H1 (cell line): Measurements from ENCODE around the gene CERS3. TPM values are rescaled to one million over a fixed set of nuclear protein-coding genes. Genes with fewer than 3 reads are reported as not detected.

Experiments used
- CTCF ChIA-PET: fragments of 300-600 bp; sonication (Branson Sonifier 250); formaldehyde crosslinking; loops from one replicate; lab custom pipeline; 2021; ENCODE audit not compliant: partially characterized antibody; lab: Charles Lee
- POLR2A ChIA-PET: fragments of 300-600 bp; sonication (Branson Sonifier 250); formaldehyde crosslinking; loops from one replicate; lab custom pipeline; 2021; ENCODE audit warnings: inconsistent platforms; ENCODE audit not compliant: partially characterized antibody; lab: Charles Lee
- DNase-seq, 2 experiments: peaks; one replicate each; pipeline versions ENCODE4 v3.0.0 to v3.0.0-alpha.2; 2010 to 2022; ENCODE audit warnings: low spot score in 2 of 2, low read depth in 1 of 2, mixed read lengths in 1 of 2
- FAIRE-seq: peaks from 2 replicates; lab custom pipeline; 2011; peaks lifted over from hg19 to GRCh38; lab: Jason Lieb, UNC
- H2AFZ ChIP-seq: 2 replicates; pipeline ENCODE4 v1.8.1; 2012; ENCODE audit warnings: low read length, inconsistent platforms
- H2AK5ac ChIP-seq: 2 replicates; pipeline ENCODE4 v1.6.1; 2013; ENCODE audit warnings: low read depth, low read length
- H2BK120ac ChIP-seq: replicated peaks from 2 replicates; pipeline ENCODE3; 2013; ENCODE audit warnings: low read depth, low read length, inconsistent platforms
- H2BK12ac ChIP-seq: 2 replicates; pipeline ENCODE4 v1.6.1; 2013; ENCODE audit warnings: low read depth, low read length
- H2BK15ac ChIP-seq: 2 replicates; pipeline ENCODE4 v1.6.1; 2013; ENCODE audit warnings: low read length
- H2BK20ac ChIP-seq: 2 replicates; pipeline ENCODE4 v1.6.1; 2013; ENCODE audit warnings: low read length
- H2BK5ac ChIP-seq: 2 replicates; pipeline ENCODE4 v1.6.1; 2013; ENCODE audit warnings: low read depth, low read length
- H3K14ac ChIP-seq: 2 replicates; pipeline ENCODE4 v1.6.1; 2013; ENCODE audit warnings: inconsistent platforms; ENCODE audit not compliant: insufficient read length
- H3K18ac ChIP-seq: 2 replicates; pipeline ENCODE4 v1.6.1; 2013; ENCODE audit warnings: low read length; ENCODE audit errors: extremely low read depth
- H3K23ac ChIP-seq: 2 replicates; pipeline ENCODE4 v1.6.1; 2013; ENCODE audit warnings: inconsistent platforms; ENCODE audit not compliant: insufficient read length
- H3K23me2 ChIP-seq: 2 replicates; pipeline ENCODE4 v1.6.1; 2013; ENCODE audit warnings: low read depth, low read length
- H3K27ac ChIP-seq: 2 replicates; pipeline ENCODE4 v1.6.1; 2011; ENCODE audit warnings: low read depth, low read length, inconsistent platforms
- H3K27me3 ChIP-seq, 4 experiments: replicated peaks in 1 of 4; 1 replicate in 1 of 4; 2 replicates in 3 of 4; pipeline versions ENCODE4 v1.6.1 to v1.8.1; 2011 to 2013; ENCODE audit warnings: low read length in 3 of 4, mild to moderate bottlenecking in 3 of 4, inconsistent platforms in 2 of 4, mixed read lengths in 2 of 4, moderate library complexity in 1 of 4; ENCODE audit not compliant: control insufficient read depth in 3 of 4, insufficient read depth in 3 of 4; ENCODE audit errors: extremely low read depth in 1 of 4
- H3K36me3 ChIP-seq, 4 experiments: 2 replicates each; pipeline versions ENCODE4 v1.6.1 to v1.8.1; 2011 to 2013; ENCODE audit warnings: mild to moderate bottlenecking in 4 of 4, low read length in 3 of 4, moderate library complexity in 2 of 4, control low read depth in 1 of 4, inconsistent platforms in 1 of 4; ENCODE audit not compliant: insufficient read depth in 4 of 4, control insufficient read depth in 2 of 4
- H3K4ac ChIP-seq: replicated peaks from 2 replicates; pipeline ENCODE3; 2013; ENCODE audit warnings: low read length, low read depth, mixed read lengths, inconsistent platforms; ENCODE audit not compliant: insufficient read length
- H3K4me1 ChIP-seq, 4 experiments: replicated peaks in 1 of 4; 1 replicate in 1 of 4; 2 replicates in 3 of 4; pipeline versions ENCODE4 v1.6.1 to v1.8.1; 2011 to 2013; ENCODE audit warnings: low read length in 3 of 4, inconsistent platforms in 2 of 4, mixed read lengths in 1 of 4; ENCODE audit not compliant: insufficient read depth in 4 of 4, control insufficient read depth in 3 of 4
- H3K4me2 ChIP-seq, 2 experiments: 2 replicates each; pipeline versions ENCODE4 v1.6.1 to v1.8.1; 2011 to 2013; ENCODE audit warnings: low read depth in 2 of 2, low read length in 2 of 2, control low read depth in 1 of 2, inconsistent platforms in 1 of 2, mild to moderate bottlenecking in 1 of 2; ENCODE audit not compliant: insufficient read depth in 1 of 2
- H3K4me3 ChIP-seq, 4 experiments: fragments of 200-600, 300-600 bp in 1 of 4; sonication (generic), shearing (Covaris generic), sonication (Bioruptor Twin) in 1 of 4; 2 replicates each; pipeline versions ENCODE4 v1.5.1 to v1.8.1; 2011 to 2016; ENCODE audit warnings: low read length in 4 of 4, low read depth in 3 of 4, control low read depth in 2 of 4, inconsistent platforms in 2 of 4, mild to moderate bottlenecking in 2 of 4, mixed read lengths in 1 of 4, moderate library complexity in 1 of 4; ENCODE audit not compliant: insufficient read depth in 2 of 4; ENCODE audit errors: extremely low read depth in 1 of 4
- H3K56ac ChIP-seq: replicated peaks from 2 replicates; pipeline ENCODE3; 2013; ENCODE audit warnings: low read depth, mild to moderate bottlenecking, mixed read lengths, low read length, inconsistent platforms; ENCODE audit not compliant: insufficient read length
- H3K79me1 ChIP-seq: 2 replicates; pipeline ENCODE4 v1.6.1; 2013; ENCODE audit warnings: low read depth, low read length, control low read depth
- H3K79me2 ChIP-seq, 2 experiments: 2 replicates each; pipeline versions ENCODE4 v1.6.1 to v1.8.1; 2012 to 2013; ENCODE audit warnings: low read length in 2 of 2, mild to moderate bottlenecking in 2 of 2, inconsistent platforms in 1 of 2; ENCODE audit not compliant: insufficient read depth in 2 of 2, control insufficient read depth in 1 of 2
- H3K9ac ChIP-seq, 4 experiments: replicated peaks in 1 of 4; 1 replicate in 1 of 4; 2 replicates in 3 of 4; pipeline versions ENCODE4 v1.6.1 to v1.8.1; 2011 to 2013; ENCODE audit warnings: low read depth in 3 of 4, low read length in 3 of 4, control low read depth in 2 of 4, mild to moderate bottlenecking in 2 of 4, moderate library complexity in 2 of 4, inconsistent platforms in 1 of 4; ENCODE audit errors: extremely low read depth in 1 of 4
- H3K9me3 ChIP-seq, 2 experiments: 2 replicates each; pipeline versions ENCODE4 v1.6.1 to v1.8.1; 2012 to 2013; ENCODE audit warnings: mild to moderate bottlenecking in 2 of 2, moderate library complexity in 2 of 2, control low read depth in 1 of 2, inconsistent platforms in 1 of 2, low read depth in 1 of 2, low read length in 1 of 2, mixed read lengths in 1 of 2; ENCODE audit not compliant: insufficient read depth in 2 of 2
- H4K20me1 ChIP-seq, 2 experiments: replicated peaks in 1 of 2; 2 replicates each; pipeline versions ENCODE3 to v1.8.1; 2011 to 2013; ENCODE audit warnings: inconsistent platforms in 2 of 2, low read length in 2 of 2, mild to moderate bottlenecking in 1 of 2; ENCODE audit not compliant: insufficient read depth in 2 of 2, control insufficient read depth in 1 of 2
- H4K5ac ChIP-seq: 2 replicates; pipeline ENCODE4 v1.6.1; 2013; ENCODE audit warnings: low read length, low read depth, mixed read lengths, inconsistent platforms; ENCODE audit not compliant: insufficient read length
- H4K8ac ChIP-seq: 2 replicates; pipeline ENCODE4 v1.8.0; 2013; ENCODE audit warnings: mild to moderate bottlenecking, moderate library complexity, low read length, inconsistent platforms; ENCODE audit not compliant: insufficient read depth; ENCODE audit errors: extremely low read depth
- H4K91ac ChIP-seq: replicated peaks from 2 replicates; pipeline ENCODE3; 2013; ENCODE audit warnings: low read length, mixed read lengths, inconsistent platforms; ENCODE audit not compliant: insufficient read length
- CBX8 ChIP-seq: fragments of 300-800, 300-1000 bp; sonication (generic); IDR thresholded peaks from 2 replicates; pipeline ENCODE4 v1.7.1; 2016; ENCODE audit warnings: low read depth, low read length, borderline replicate concordance
- CEBPB ChIP-seq: IDR thresholded peaks from 2 replicates; pipeline ENCODE4 v1.6.1; 2012; ENCODE audit warnings: low read depth, low read length
- KDM1A ChIP-seq: fragments of 200-600, 300-600 bp; sonication (generic); IDR thresholded peaks from 2 replicates; pipeline ENCODE4 v1.7.1; 2016; ENCODE audit warnings: mild to moderate bottlenecking, low read length, borderline replicate concordance
- RBBP5 ChIP-seq: IDR thresholded peaks from 2 replicates; pipeline ENCODE4 v1.7.1; 2012; ENCODE audit warnings: low read depth, mild to moderate bottlenecking, inconsistent platforms, low read length, moderate library complexity, borderline replicate concordance
- WGBS, 2 experiments: shearing (Covaris generic) in 1 of 2; methylation state at CpG; one replicate each; pipeline versions ENCODE4 v1.1.6 to v1.1.7; 2013 to 2015; ENCODE audit warnings: low lambda C conversion rate in 2 of 2, mixed read lengths in 2 of 2, inconsistent platforms in 1 of 2, low coverage in 1 of 2, missing lambda C conversion rate in 1 of 2; ENCODE audit not compliant: insufficient replicate concordance in 2 of 2, insufficient coverage in 1 of 2, insufficient read length in 1 of 2; ENCODE audit errors: extremely low coverage in 1 of 2, missing lambda C conversion rate in 1 of 2; 5-methylcytosine and 5-hydroxymethylcytosine counted together
- polyA plus RNA-seq, 7 experiments: library from polyadenylated mRNA; depleted of rRNA in 3 of 7; stranded (reverse) in 5 of 7; unstranded in 2 of 7; fragments of >200 nt in 5 of 7; fragments of 200-250 nt in 2 of 7; gene quantifications; 1 replicate in 5 of 7; 2 replicates in 1 of 7; 4 replicates in 1 of 7; pipeline versions ENCODE4 v1.2.1 to v1.2.3, GENCODE V29; 2011 to 2013; ENCODE audit warnings: missing spikeins in 2 of 7, mixed read lengths in 2 of 7
- total RNA-seq: library from RNA; stranded (reverse); fragmentation: NEBNext Ultra II Directional; extraction: Animal tissue kit (Norgen Biotek cat#: 25700); gene quantifications from 2 replicates; pipeline ENCODE4 v1.2.1, GENCODE V29; 2021

Gene CERS3
- total and polyA plus RNA-seq, 2 of the 8 experiments (the other 6 are each of a cell fraction or from before 2014, with no cell fraction given) = 0.62 TPM; not detected in 1

DNA sequence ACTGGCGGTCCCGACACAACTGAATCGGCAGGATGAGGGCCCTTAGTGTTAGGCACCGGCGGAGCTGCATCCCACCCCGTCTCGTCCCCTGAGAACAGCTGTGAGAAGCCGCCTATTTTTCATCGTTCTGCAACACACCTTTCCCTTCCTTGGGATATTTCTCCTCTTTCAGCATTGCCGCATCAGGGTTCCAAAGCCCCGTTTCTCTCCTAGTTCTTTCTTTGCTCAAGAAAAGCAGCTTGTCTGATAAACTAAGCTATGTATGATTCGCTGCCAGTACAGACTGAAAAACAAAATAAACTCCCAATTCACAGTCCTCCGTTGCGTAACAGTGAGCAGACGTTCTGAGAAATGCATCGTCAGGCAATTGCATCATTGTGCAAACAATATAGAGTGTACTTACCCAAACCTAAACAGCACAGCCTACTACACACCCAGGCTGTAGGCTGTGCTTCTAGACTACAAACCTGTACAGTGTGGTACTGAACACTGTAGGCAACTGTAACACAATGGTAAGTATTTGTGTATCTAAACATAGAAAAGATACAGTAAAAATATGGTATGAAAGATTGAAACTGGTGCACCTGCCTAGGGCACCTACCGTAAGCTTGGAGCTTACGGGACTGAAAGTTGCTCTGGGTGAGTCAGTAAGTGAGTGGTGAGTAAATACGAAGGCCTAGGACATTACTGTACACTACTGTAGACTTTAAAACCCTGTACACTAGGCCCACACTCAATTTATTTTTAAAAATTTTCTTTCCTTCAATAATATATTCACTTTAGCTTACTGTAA lies 178.1 kb downstream of the CERS3 start:
- H2AK5ac ChIP-seq = no peak overlapping the region
- H3K9ac ChIP-seq = no peak overlapping the region
- 57% methylated on average over 19 of the region's 19 CpGs; no CpG with 5 or more reads in 1 of the 2 experiments for WGBS, 2 experiments
- H3K18ac ChIP-seq = no peak overlapping the region
- ChIA-PET POLR2A (interaction anchor here (0.8 to 3.5 kb wide), 4 partner anchors 12 to 378 kb away, joined by 3 to 18 read pairs (median 9); no protein-coding TSS in a partner anchor), CTCF (interaction anchor here (0.6 to 8.5 kb wide), 50 partner anchors 8 to 652 kb away, joined by 3 to 112 read pairs (median 4); partner anchors contain the start of genes ADAMTS17, ASB7 and LINS1)
- H4K91ac ChIP-seq = no peak overlapping the region
- no peak overlapping the region for H2BK120ac ChIP-seq
- FAIRE-seq (no peak), DNase-seq (no peak)
- H3K23ac ChIP-seq = no peak overlapping the region
- H2BK15ac ChIP-seq = no peak overlapping the region; the same call in 1 of the 2 replicates
- TF ChIP-seq RBBP5 (no peak), CEBPB (peak; percentile 82), CBX8 (no peak), KDM1A (no peak)
- H3K36me3 ChIP-seq = no peaks in the 10 kb centered on the region; a peak in 1 of 8 replicates
- no peak overlapping the region for H2BK12ac ChIP-seq
- H3K56ac ChIP-seq = no peak overlapping the region
- H2BK20ac ChIP-seq = no peak overlapping the region
- H3K4ac ChIP-seq = no peak overlapping the region
- H3K79me2 ChIP-seq = no peaks in the 10 kb centered on the region
- H3K27ac ChIP-seq = no peak overlapping the region
- no peaks in the 10 kb centered on the region for H3K79me1 ChIP-seq
- H4K8ac ChIP-seq = peak overlapping the region; percentile 87; the same call in 1 of the 2 replicates
- no peaks in the 10 kb centered on the region for H4K20me1 ChIP-seq
- no peak overlapping the region for H2BK5ac ChIP-seq
- H4K5ac ChIP-seq = no peak overlapping the region
- H3K9me3 ChIP-seq = no peaks in the 10 kb centered on the region
- peaks cover 0 to 8% (median 5%) of the 10 kb centered on the region in 4 experiments; a peak in 6 of 7 replicates for H3K27me3 ChIP-seq
- peak overlapping the region in 3 of 4 experiments; percentile 7 to 95 (median 91); a peak in 5 of 8 replicates for H3K4me3 ChIP-seq
- H3K23me2 ChIP-seq = no peaks in the 10 kb centered on the region; the same call in 1 of the 2 replicates
- H3K14ac ChIP-seq = no peak overlapping the region
- peaks cover 0 to 3% (median 1%) of the 10 kb centered on the region in 4 experiments; a peak in 2 of 7 replicates for H3K4me1 ChIP-seq
- peak overlapping the region; percentile 45 to 66 for H3K4me2 ChIP-seq
- peak overlapping the region; percentile 75 for H2AFZ ChIP-seq
